ENCODE data around the gene RNF207.

DNA sequence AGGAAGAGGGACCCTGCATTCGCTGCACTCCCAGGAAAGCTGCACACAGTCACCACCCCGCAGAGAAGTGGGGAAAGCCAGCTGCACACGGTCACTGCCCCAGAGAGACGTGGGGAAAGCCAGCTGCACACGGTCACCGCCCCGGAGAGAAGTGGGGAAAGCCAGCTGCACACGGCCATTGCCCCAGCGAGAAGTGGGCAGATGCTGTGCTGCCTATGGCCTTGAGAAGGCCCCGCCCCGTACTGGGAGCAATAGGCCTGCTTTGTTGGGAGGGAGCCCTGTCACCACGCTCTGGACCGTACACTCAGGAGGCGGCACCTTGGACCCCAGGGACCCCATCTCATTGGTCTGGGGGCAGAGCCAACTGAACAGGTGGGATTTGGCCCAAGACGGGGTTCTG, 59.2 kb downstream of the RNF207 start:
- TF ChIP-seq CTCF (IDR thresholded peaks at IDR 0.05), result no peak
- TF ChIP-seq CHD2 (IDR thresholded peaks at IDR 0.05; ENCODE audit: low read length, partially characterized antibody), result no peak
- TF ChIP-seq, protein P1, sequence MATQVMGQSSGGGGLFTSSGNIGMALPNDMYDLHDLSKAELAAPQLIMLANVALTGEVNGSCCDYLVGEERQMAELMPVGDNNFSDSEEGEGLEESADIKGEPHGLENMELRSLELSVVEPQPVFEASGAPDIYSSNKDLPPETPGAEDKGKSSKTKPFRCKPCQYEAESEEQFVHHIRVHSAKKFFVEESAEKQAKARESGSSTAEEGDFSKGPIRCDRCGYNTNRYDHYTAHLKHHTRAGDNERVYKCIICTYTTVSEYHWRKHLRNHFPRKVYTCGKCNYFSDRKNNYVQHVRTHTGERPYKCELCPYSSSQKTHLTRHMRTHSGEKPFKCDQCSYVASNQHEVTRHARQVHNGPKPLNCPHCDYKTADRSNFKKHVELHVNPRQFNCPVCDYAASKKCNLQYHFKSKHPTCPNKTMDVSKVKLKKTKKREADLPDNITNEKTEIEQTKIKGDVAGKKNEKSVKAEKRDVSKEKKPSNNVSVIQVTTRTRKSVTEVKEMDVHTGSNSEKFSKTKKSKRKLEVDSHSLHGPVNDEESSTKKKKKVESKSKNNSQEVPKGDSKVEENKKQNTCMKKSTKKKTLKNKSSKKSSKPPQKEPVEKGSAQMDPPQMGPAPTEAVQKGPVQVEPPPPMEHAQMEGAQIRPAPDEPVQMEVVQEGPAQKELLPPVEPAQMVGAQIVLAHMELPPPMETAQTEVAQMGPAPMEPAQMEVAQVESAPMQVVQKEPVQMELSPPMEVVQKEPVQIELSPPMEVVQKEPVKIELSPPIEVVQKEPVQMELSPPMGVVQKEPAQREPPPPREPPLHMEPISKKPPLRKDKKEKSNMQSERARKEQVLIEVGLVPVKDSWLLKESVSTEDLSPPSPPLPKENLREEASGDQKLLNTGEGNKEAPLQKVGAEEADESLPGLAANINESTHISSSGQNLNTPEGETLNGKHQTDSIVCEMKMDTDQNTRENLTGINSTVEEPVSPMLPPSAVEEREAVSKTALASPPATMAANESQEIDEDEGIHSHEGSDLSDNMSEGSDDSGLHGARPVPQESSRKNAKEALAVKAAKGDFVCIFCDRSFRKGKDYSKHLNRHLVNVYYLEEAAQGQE (IDR thresholded peaks at IDR 0.05; ENCODE audit: low read depth, low read length), result no peak
- no peak for TF ChIP-seq SIN3A (IDR thresholded peaks at IDR 0.05; ENCODE audit: borderline replicate concordance, low read depth, low read length)
- no peak for TF ChIP-seq EP300 (IDR thresholded peaks at IDR 0.05; ENCODE audit: borderline replicate concordance in 1 of 2, low read depth in 1 of 2, low read length in 1 of 2)
- TF ChIP-seq USF1 (IDR thresholded peaks at IDR 0.05; ENCODE audit: borderline replicate concordance, low read depth), result no peak
- TF ChIP-seq NRF1 (IDR thresholded peaks at IDR 0.05; ENCODE audit: low read depth, low read length), result no peak
- TF ChIP-seq RFX5 (IDR thresholded peaks at IDR 0.05; ENCODE audit: low read length), result no peak
- TF ChIP-seq RXRA (IDR thresholded peaks at IDR 0.05; ENCODE audit: borderline replicate concordance, low read depth), result no peak
- TF ChIP-seq FOXM1 (IDR thresholded peaks at IDR 0.05; ENCODE audit: low read depth), result no peak
- TF ChIP-seq MXI1 (IDR thresholded peaks at IDR 0.05; ENCODE audit: low read depth, low read length), result no peak
- TF ChIP-seq GABPA (IDR thresholded peaks at IDR 0.05; ENCODE audit: low read depth), result no peak
- TF ChIP-seq RAD21 (IDR thresholded peaks at IDR 0.05; ENCODE audit: low read length), result no peak

Measured in SK-N-SH (cell line).